SU-DHL-6 (cell line): ENCODE data around the gene CNTN5.

Source experiments
- H2AFZ ChIP-seq: fragments of 200-600 bp; sonication (generic); 2 replicates; pipeline ENCODE4 v1.6.1; 2014; ENCODE audit warnings: low read depth, mild to moderate bottlenecking, moderate library complexity, mixed read lengths, antibody characterized with exemption, low read length; ENCODE audit not compliant: severe bottlenecking
- H3F3A ChIP-seq: fragments of 200-600 bp; shearing (Covaris generic); 2 replicates; pipeline ENCODE4 v1.6.0; 2016; ENCODE audit warnings: antibody characterized with exemption, mild to moderate bottlenecking; ENCODE audit not compliant: insufficient read depth
- H3K27ac ChIP-seq: fragments of 200-600 bp; sonication (generic); 2 replicates; pipeline ENCODE4 v1.5.1; 2016; ENCODE audit warnings: low read depth, mild to moderate bottlenecking, low read length, moderate library complexity, mixed read lengths
- H3K27me3 ChIP-seq: fragments of 200-600 bp; sonication (generic), shearing (Covaris generic); 2 replicates; pipeline ENCODE4 v1.6.0; 2014; ENCODE audit warnings: mild to moderate bottlenecking, low read length
- H3K36me3 ChIP-seq: fragments of 200-600 bp; sonication (generic); 2 replicates; pipeline ENCODE4 v1.6.1; 2014; ENCODE audit warnings: mild to moderate bottlenecking, low read length, mixed read lengths
- H3K4me2 ChIP-seq: fragments of 300-600, 200-600 bp; shearing (Covaris generic), sonication (generic); 2 replicates; pipeline ENCODE4 v1.6.0; 2014; ENCODE audit warnings: low read length, low read depth, mild to moderate bottlenecking; ENCODE audit not compliant: poor library complexity, severe bottlenecking
- H3K4me3 ChIP-seq: fragments of 200-600 bp; sonication (generic); 2 replicates; pipeline ENCODE4 v1.5.1; 2014; ENCODE audit warnings: antibody characterized with exemption, low read length, mild to moderate bottlenecking, mixed read lengths; ENCODE audit not compliant: insufficient read depth, poor library complexity, severe bottlenecking
- H3K79me2 ChIP-seq: fragments of 200-600 bp; sonication (generic); 2 replicates; pipeline ENCODE4 v1.6.1; 2014; ENCODE audit warnings: mild to moderate bottlenecking, low read length, moderate library complexity; ENCODE audit not compliant: insufficient read depth
- H3K9ac ChIP-seq: fragments of 200-600 bp; sonication (generic); 2 replicates; pipeline ENCODE4 v1.7.0; 2014; ENCODE audit warnings: mild to moderate bottlenecking, low read length
- H3K9me2 ChIP-seq: fragments of 200-600 bp; sonication (generic); replicated peaks from 2 replicates; pipeline ENCODE4 v1.6.1; 2014; ENCODE audit warnings: low read length; ENCODE audit not compliant: insufficient read depth
- H3K9me3 ChIP-seq: fragments of 200-600 bp; sonication (generic); 2 replicates; pipeline ENCODE4 v1.6.1; 2014; ENCODE audit warnings: low read length, mixed read lengths; ENCODE audit not compliant: insufficient read depth
- H4K20me1 ChIP-seq: fragments of 200-600 bp; sonication (generic); 2 replicates; pipeline ENCODE4 v1.6.1; 2014; ENCODE audit warnings: low read depth, mild to moderate bottlenecking, antibody characterized with exemption, low read length, moderate library complexity, mixed read lengths
- CTCF ChIP-seq: fragments of 200-600 bp; sonication (generic); IDR thresholded peaks from one replicate; pipeline ENCODE4 v1.5.1; 2017; ENCODE audit warnings: antibody characterized with exemption, mild to moderate bottlenecking, low read length, moderate library complexity; ENCODE audit not compliant: insufficient read depth, poor library complexity, severe bottlenecking
- EZH2phosphoT487 ChIP-seq: fragments of 200-600 bp; sonication (generic), shearing (Covaris generic); conservative IDR thresholded peaks from 2 replicates; pipeline ENCODE4 v1.6.1; 2018; ENCODE audit warnings: mild to moderate bottlenecking, antibody characterized with exemption, low read length, moderate library complexity, mixed read lengths

Gene CNTN5

GRCh38 chr11:99325847-99326246, 305.1 kb downstream of the CNTN5 start:
- TF ChIP-seq EZH2phosphoT487 = no peak
- no peak for TF ChIP-seq CTCF
- H4K20me1 ChIP-seq = no peaks in the 10 kb centered on the region
- H3K9me2 ChIP-seq = no peaks in the 10 kb centered on the region
- H3K27me3 ChIP-seq = no peaks in the 10 kb centered on the region
- no peak overlapping the region for H3K4me2 ChIP-seq
- H3K4me3 ChIP-seq = no peak overlapping the region
- H3K79me2 ChIP-seq = no peaks in the 10 kb centered on the region
- no peaks in the 10 kb centered on the region for H3K36me3 ChIP-seq
- no peak overlapping the region for H3K9ac ChIP-seq
- no peaks in the 10 kb centered on the region for H3F3A ChIP-seq
- H2AFZ ChIP-seq = no peak overlapping the region
- H3K9me3 ChIP-seq = no peaks in the 10 kb centered on the region
- no peak overlapping the region for H3K27ac ChIP-seq

GRCh38 chr11:99327066-99327465, 306.3 kb downstream of the CNTN5 start:
- Histone ChIP-seq H3K4me3 (no peak overlapping the region), H3K9me2 (no peaks in the 10 kb centered on the region), H3K27me3 (no peaks in the 10 kb centered on the region), H2AFZ (no peak overlapping the region), H4K20me1 (no peaks in the 10 kb centered on the region), H3K9ac (no peak overlapping the region), H3K4me2 (no peak overlapping the region), H3K36me3 (no peaks in the 10 kb centered on the region), H3K79me2 (no peaks in the 10 kb centered on the region), H3K9me3 (no peaks in the 10 kb centered on the region), H3F3A (no peaks in the 10 kb centered on the region), H3K27ac (no peak overlapping the region)
- TF ChIP-seq CTCF = no peak
- TF ChIP-seq EZH2phosphoT487 = no peak

GRCh38 chr11:99327527-99327926, 306.8 kb downstream of the CNTN5 start:
- no peaks in the 10 kb centered on the region for H4K20me1 ChIP-seq
- H2AFZ ChIP-seq = no peak overlapping the region
- no peaks in the 10 kb centered on the region for H3K9me2 ChIP-seq
- H3K9me3 ChIP-seq = no peaks in the 10 kb centered on the region
- no peak overlapping the region for H3K4me2 ChIP-seq
- no peak overlapping the region for H3K4me3 ChIP-seq
- H3K27me3 ChIP-seq = no peaks in the 10 kb centered on the region
- H3K9ac ChIP-seq = no peak overlapping the region
- H3K36me3 ChIP-seq = no peaks in the 10 kb centered on the region
- TF ChIP-seq CTCF = no peak
- TF ChIP-seq EZH2phosphoT487 = no peak
- H3K27ac ChIP-seq = no peak overlapping the region
- H3K79me2 ChIP-seq = no peaks in the 10 kb centered on the region
- no peaks in the 10 kb centered on the region for H3F3A ChIP-seq
